ENCODE results near the gene ZSWIM2.
A peak's percentile ranks its signal among the peaks of the same experiment; 100 is the strongest.

ZSWIM2 gene

DNA sequence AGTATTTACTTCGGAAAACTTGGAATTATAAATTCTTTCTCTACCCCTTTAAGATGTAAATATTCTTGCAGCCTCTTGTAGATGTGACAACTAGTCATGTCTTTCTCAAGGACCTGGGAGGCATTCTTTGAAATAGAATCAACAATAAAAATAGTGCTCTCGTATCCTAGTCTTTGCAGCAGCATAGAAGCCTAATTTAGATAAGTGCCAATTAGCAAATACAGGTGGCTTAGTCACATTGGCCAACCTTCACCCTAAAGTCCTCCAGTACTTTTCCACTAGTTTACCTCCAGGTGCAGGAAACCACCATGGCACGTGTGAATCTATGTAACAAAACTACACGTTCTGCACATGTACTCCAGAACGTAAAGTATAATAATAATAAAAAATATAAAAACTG, 3.5 kb upstream of the ZSWIM2 start:
- TF ChIP-seq, protein P1, sequence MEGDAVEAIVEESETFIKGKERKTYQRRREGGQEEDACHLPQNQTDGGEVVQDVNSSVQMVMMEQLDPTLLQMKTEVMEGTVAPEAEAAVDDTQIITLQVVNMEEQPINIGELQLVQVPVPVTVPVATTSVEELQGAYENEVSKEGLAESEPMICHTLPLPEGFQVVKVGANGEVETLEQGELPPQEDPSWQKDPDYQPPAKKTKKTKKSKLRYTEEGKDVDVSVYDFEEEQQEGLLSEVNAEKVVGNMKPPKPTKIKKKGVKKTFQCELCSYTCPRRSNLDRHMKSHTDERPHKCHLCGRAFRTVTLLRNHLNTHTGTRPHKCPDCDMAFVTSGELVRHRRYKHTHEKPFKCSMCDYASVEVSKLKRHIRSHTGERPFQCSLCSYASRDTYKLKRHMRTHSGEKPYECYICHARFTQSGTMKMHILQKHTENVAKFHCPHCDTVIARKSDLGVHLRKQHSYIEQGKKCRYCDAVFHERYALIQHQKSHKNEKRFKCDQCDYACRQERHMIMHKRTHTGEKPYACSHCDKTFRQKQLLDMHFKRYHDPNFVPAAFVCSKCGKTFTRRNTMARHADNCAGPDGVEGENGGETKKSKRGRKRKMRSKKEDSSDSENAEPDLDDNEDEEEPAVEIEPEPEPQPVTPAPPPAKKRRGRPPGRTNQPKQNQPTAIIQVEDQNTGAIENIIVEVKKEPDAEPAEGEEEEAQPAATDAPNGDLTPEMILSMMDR (IDR thresholded peaks at IDR 0.05; ENCODE audit: control insufficient read depth, insufficient read depth, low read depth, low read length, missing control alignments): no peak
- no peak for DNase-seq (ENCODE audit: low read depth)

DNA sequence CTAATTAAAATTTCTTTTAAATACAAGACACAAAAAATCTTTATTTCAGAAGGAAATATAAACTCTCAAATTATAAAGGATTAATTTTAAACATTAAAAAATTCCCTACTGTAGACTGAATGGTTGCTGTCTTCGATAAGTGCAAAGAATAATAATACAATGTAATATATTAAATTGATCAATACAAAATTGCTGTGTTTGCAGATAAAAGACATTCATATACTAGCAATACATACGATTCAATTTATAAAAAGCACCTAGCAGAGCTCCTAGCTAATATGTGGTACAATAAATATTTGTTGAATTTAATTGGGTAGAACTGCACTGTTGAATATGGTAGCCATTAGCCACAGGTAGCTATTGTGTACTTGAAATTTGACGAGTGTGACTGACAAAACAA, 6.6 kb downstream of the ZSWIM2 start:
- TF ChIP-seq, protein P1 (IDR thresholded peaks at IDR 0.05; ENCODE audit: control insufficient read depth, insufficient read depth, low read depth, low read length, missing control alignments): no peak
- no peak for DNase-seq (ENCODE audit: low read depth)
- H3K4me3 ChIP-seq (ENCODE audit: control insufficient read depth, low read depth, low read length): no peak overlapping the region

More for the DNA sequence above, 3.5 kb upstream of the ZSWIM2 start:
- H3K4me3 ChIP-seq (ENCODE audit: control insufficient read depth, low read depth, low read length): no peak overlapping the region

DNA sequence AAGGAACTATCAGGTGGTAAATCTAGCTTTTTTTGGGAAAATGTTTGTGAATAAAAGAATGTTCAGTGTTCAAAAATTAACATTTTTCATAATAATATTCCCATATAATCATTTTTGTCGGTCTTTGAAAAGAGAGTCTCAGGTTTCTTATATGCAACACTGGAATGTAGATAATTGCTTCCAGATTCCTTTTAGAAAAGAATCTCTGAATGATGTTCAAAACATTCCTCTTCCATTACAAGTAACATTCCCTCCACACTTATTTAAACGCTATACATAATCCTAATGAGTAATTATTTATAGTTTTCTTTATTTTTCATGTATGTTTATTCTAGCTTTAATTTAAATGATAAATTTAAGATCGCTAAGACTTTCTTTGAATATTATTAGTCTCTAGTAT, 7.0 kb downstream of the ZSWIM2 start:
- TF ChIP-seq, protein P1 (IDR thresholded peaks at IDR 0.05; ENCODE audit: control insufficient read depth, insufficient read depth, low read depth, low read length, missing control alignments): no peak
- DNase-seq (ENCODE audit: low read depth): no peak
- H3K4me3 ChIP-seq (ENCODE audit: control insufficient read depth, low read depth, low read length): no peak overlapping the region

DNA sequence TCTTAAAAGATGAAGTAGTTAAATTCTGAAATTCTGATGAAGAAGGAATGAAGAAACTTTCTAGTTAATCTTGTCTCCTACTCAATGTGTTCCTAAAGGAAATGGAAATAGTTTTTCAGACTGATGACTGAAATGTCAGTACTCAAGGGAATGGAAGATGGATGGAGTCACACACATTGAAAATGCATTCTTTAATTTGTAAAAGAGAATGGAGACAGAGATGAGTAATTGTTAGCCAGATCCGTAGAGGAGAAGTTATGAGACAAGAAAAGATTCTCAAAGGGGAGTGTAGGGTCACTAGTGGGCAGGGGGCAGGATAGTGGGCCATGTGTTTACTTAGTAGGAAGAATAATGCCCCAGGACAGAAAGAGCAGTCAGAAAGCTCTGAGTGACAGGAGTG, 13.3 kb downstream of the ZSWIM2 start:
- DNase-seq (ENCODE audit: low read depth): no peak

DNA sequence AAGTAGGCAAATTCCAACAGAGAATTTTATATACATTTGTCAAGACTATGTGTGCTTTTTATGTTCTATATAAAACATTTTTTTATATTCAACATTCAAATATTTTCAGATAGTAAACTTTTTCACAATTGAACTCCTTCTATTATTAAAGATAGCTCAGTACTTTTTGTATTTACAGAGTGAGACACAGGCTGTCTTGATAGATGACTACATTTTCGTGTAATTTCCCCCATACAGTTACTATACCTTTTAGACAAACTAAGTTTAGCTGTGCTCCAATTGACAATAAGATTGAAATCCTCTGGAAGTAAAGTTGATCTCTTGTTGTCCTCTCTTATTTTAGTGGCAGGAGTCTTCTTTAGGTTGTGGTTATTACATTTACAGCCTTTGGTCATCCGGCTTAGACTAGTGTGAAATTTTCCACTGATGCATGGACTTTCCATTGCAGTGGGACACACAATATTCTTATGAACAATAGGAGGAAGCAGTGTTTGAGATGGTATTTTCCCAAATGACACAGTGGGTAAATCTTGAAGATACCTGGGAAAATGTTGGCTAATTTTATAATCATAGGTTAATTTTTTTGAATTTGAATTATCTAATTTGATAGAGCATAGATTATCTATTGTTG, 21.0 kb downstream of the ZSWIM2 start:
- no peak for DNase-seq (ENCODE audit: low read depth)
- H3K4me3 ChIP-seq (ENCODE audit: control insufficient read depth, low read depth, low read length): no peak overlapping the region
- TF ChIP-seq, protein P1 (IDR thresholded peaks at IDR 0.05; ENCODE audit: control insufficient read depth, insufficient read depth, low read depth, low read length, missing control alignments): no peak

More for the DNA sequence above, 13.3 kb downstream of the ZSWIM2 start:
- TF ChIP-seq, protein P1 (IDR thresholded peaks at IDR 0.05; ENCODE audit: control insufficient read depth, insufficient read depth, low read depth, low read length, missing control alignments): no peak
- no peak overlapping the region for H3K4me3 ChIP-seq (ENCODE audit: control insufficient read depth, low read depth, low read length)

DNA sequence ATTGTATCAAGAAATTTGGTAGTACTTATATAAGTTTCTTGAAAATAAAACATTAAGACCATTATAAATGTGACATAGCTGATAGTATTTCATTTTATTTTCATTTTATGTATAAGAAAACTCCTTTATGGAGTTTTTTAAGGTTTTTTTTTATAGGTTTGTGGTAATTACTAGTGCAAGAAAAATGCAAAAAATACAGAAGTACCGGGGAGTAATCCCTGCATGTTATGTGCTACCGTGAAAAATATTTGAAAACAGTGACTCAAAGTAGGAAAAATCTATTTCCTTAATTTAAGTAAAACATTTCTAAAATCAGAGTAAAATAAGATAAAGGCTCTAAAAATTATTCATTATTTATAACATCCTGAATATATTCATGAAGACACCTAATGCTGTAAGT, 21.6 kb downstream of the ZSWIM2 start:
- TF ChIP-seq, protein P1 (IDR thresholded peaks at IDR 0.05; ENCODE audit: control insufficient read depth, insufficient read depth, low read depth, low read length, missing control alignments): no peak
- peak; percentile 18 for DNase-seq (ENCODE audit: low read depth)
- H3K4me3 ChIP-seq (ENCODE audit: control insufficient read depth, low read depth, low read length): no peak overlapping the region
